Stimulated activated naive B cell treated with anti-CD40 and anti-IgM and Interleukin-4, amounts not matched to agents 10 μg/mL and 1 μg/mL and 100 μg/mL, for 72 hours (primary cell): ENCODE measurements around the gene POP4.
A peak's percentile ranks its signal among the peaks of the same experiment; 100 is the strongest.
"Not testable (repeated sequence)": the region's sequence is repeated elsewhere in the genome, so short reads cannot be mapped to it uniquely, and the experiment has no call there.

ENCODE experiments used
- ATAC-seq, 2 donors: fragments of 150-1000 bp; cut with Tn5 transposase; replicated peaks; 2 replicates each; pipeline ENCODE4 v1.10.0; 2021; ENCODE audit warnings: moderate library complexity in 1 of 2
- DNase-seq: peaks from one replicate; pipeline ENCODE4 v3.0.0; 2021
- H3K27ac Mint-ChIP-seq: one replicate; pipeline ENCODE4 v1.8.0; 2022; ENCODE audit warnings: mild to moderate bottlenecking, mixed read lengths
- H3K27me3 Mint-ChIP-seq, 2 donors: one replicate each; pipeline ENCODE4 v1.8.0; 2022; ENCODE audit warnings: mixed read lengths in 2 of 2
- H3K36me3 Mint-ChIP-seq, 2 donors: one replicate each; pipeline ENCODE4 v1.8.0; 2022; ENCODE audit warnings: mixed read lengths in 2 of 2, mild to moderate bottlenecking in 1 of 2
- H3K4me1 Mint-ChIP-seq, 2 donors: one replicate each; pipeline ENCODE4 v1.8.0; 2022; ENCODE audit warnings: mixed read lengths in 2 of 2, mild to moderate bottlenecking in 1 of 2
- H3K4me3 Mint-ChIP-seq, 2 donors: one replicate each; pipeline ENCODE4 v1.8.0; 2022; ENCODE audit warnings: mild to moderate bottlenecking in 2 of 2, mixed read lengths in 2 of 2, moderate library complexity in 1 of 2
- H3K9me3 Mint-ChIP-seq, 2 donors: one replicate each; pipeline ENCODE4 v1.8.0; 2022; ENCODE audit warnings: mixed read lengths in 2 of 2, mild to moderate bottlenecking in 1 of 2

POP4 gene

GRCh38 chr19:29605653-29606419, at the start of gene POP4:
TSS of gene POP4 (plus strand) at chr19:29606283. CDS start at chr19:29606319, 36 bp downstream.
- peak; percentile 74 to 77 for ATAC-seq

GRCh38 chr19:29559110-29559509, 47.0 kb upstream of the POP4 start:
- not testable (repeated sequence) for H3K4me1 Mint-ChIP-seq, H3K27ac Mint-ChIP-seq, H3K36me3 Mint-ChIP-seq, ATAC-seq, H3K4me3 Mint-ChIP-seq, DNase-seq
- Mint-ChIP-seq H3K9me3 (peaks cover 19 to 20% of the 10 kb centered on the region in 2 donors), H3K27me3 (peaks cover 20% of the 10 kb centered on the region in 2 donors)

More at GRCh38 chr19:29605653-29606419, at the start of gene POP4:
- Mint-ChIP-seq H3K36me3 (peaks cover 17 to 23% of the 10 kb centered on the region in 2 donors), H3K27me3 (no peaks in the 10 kb centered on the region), H3K9me3 (no peaks in the 10 kb centered on the region), H3K4me3 (peak within 1 kb of the TSS; percentile 95 to 96), H3K4me1 (peaks cover 13 to 27% of the 10 kb centered on the region in 2 donors), H3K27ac (peak within 1 kb of the TSS; percentile 99)
- peak; percentile 96 for DNase-seq

GRCh38 chr19:29559743-29560142, 46.3 kb upstream of the POP4 start:
- no peak for ATAC-seq
- H3K36me3 Mint-ChIP-seq: no peaks in the 10 kb centered on the region
- no peak overlapping the region for H3K27ac Mint-ChIP-seq
- no peak overlapping the region for H3K4me3 Mint-ChIP-seq
- H3K27me3 Mint-ChIP-seq: peaks cover 20 to 24% of the 10 kb centered on the region in 2 donors
- H3K4me1 Mint-ChIP-seq: no peaks in the 10 kb centered on the region
- DNase-seq: no peak
- peaks cover 15 to 17% of the 10 kb centered on the region in 2 donors for H3K9me3 Mint-ChIP-seq

- peaks cover 9 to 13% of the 10 kb centered on the region in 2 donors for H3K9me3 Mint-ChIP-seq
- H3K27me3 Mint-ChIP-seq: peaks cover 15 to 24% of the 10 kb centered on the region in 2 donors
These were observed 45.6 kb upstream of the POP4 start for GRCh38 chr19:29560313-29561075.

GRCh38 chr19:29561601-29562000, 44.5 kb upstream of the POP4 start:
- Mint-ChIP-seq H3K4me3 (no peak overlapping the region), H3K4me1 (no peaks in the 10 kb centered on the region), H3K27me3 (peaks cover 19 to 29% of the 10 kb centered on the region in 2 donors), H3K36me3 (no peaks in the 10 kb centered on the region), H3K9me3 (peaks cover 8 to 12% of the 10 kb centered on the region in 2 donors), H3K27ac (no peak overlapping the region)
- DNase-seq (no peak), ATAC-seq (no peak)

More at GRCh38 chr19:29560313-29561075, 45.6 kb upstream of the POP4 start:
- DNase-seq (no peak), ATAC-seq (no peak)
- Mint-ChIP-seq H3K36me3 (no peaks in the 10 kb centered on the region), H3K27ac (no peak overlapping the region), H3K4me1 (no peaks in the 10 kb centered on the region), H3K4me3 (no peak overlapping the region)

- no peak for ATAC-seq
- no peaks in the 10 kb centered on the region for H3K36me3 Mint-ChIP-seq
- no peak overlapping the region for H3K4me3 Mint-ChIP-seq
- H3K4me1 Mint-ChIP-seq: no peaks in the 10 kb centered on the region
- peaks cover 29 to 39% of the 10 kb centered on the region in 2 donors for H3K27me3 Mint-ChIP-seq
- no peak for DNase-seq
- H3K27ac Mint-ChIP-seq: no peak overlapping the region
- peaks cover 8 to 11% of the 10 kb centered on the region in 2 donors for H3K9me3 Mint-ChIP-seq
These were observed 43.5 kb upstream of the POP4 start for GRCh38 chr19:29562299-29563297.

- ATAC-seq: no peak
- H3K27me3 Mint-ChIP-seq: peaks cover 31 to 44% of the 10 kb centered on the region in 2 donors
- no peaks in the 10 kb centered on the region for H3K4me1 Mint-ChIP-seq
- no peak overlapping the region for H3K27ac Mint-ChIP-seq
- peaks cover 5 to 8% of the 10 kb centered on the region in 2 donors for H3K9me3 Mint-ChIP-seq
- DNase-seq: no peak
- H3K4me3 Mint-ChIP-seq: no peak overlapping the region
- H3K36me3 Mint-ChIP-seq: no peaks in the 10 kb centered on the region
These were observed 42.5 kb upstream of the POP4 start for GRCh38 chr19:29563486-29564101.

GRCh38 chr19:29564574-29565005, 41.5 kb upstream of the POP4 start:
- peaks cover 0 to 4% of the 10 kb centered on the region in 2 donors for H3K9me3 Mint-ChIP-seq
- H3K36me3 Mint-ChIP-seq: no peaks in the 10 kb centered on the region
- DNase-seq: no peak
- peaks cover 0 to 3% of the 10 kb centered on the region in 2 donors for H3K4me1 Mint-ChIP-seq
- no peak overlapping the region for H3K4me3 Mint-ChIP-seq
- ATAC-seq: no peak
- H3K27ac Mint-ChIP-seq: no peak overlapping the region
- peaks cover 36 to 44% of the 10 kb centered on the region in 2 donors for H3K27me3 Mint-ChIP-seq

- Mint-ChIP-seq H3K27me3 (peaks cover 42 to 46% of the 10 kb centered on the region in 2 donors), H3K4me3 (no peak overlapping the region), H3K27ac (no peak overlapping the region), H3K4me1 (peaks cover 0 to 4% of the 10 kb centered on the region in 2 donors), H3K9me3 (peaks cover 0 to 2% of the 10 kb centered on the region in 2 donors), H3K36me3 (no peaks in the 10 kb centered on the region)
- no peak for DNase-seq
- no peak for ATAC-seq
These were observed 40.9 kb upstream of the POP4 start for GRCh38 chr19:29565171-29565570.

GRCh38 chr19:29566496-29567054, 39.5 kb upstream of the POP4 start:
- no peak overlapping the region for H3K27ac Mint-ChIP-seq

GRCh38 chr19:29567366-29567915, 38.6 kb upstream of the POP4 start:
- Mint-ChIP-seq H3K27ac (no peak overlapping the region), H3K4me1 (peaks cover 0 to 4% of the 10 kb centered on the region in 2 donors), H3K4me3 (no peak overlapping the region), H3K36me3 (no peaks in the 10 kb centered on the region), H3K27me3 (peaks cover 55 to 57% of the 10 kb centered on the region in 2 donors), H3K9me3 (no peaks in the 10 kb centered on the region)
- DNase-seq: no peak
- ATAC-seq: no peak

More at GRCh38 chr19:29566496-29567054, 39.5 kb upstream of the POP4 start:
- no peak for ATAC-seq
- no peak overlapping the region for H3K4me3 Mint-ChIP-seq
- peaks cover 0 to 4% of the 10 kb centered on the region in 2 donors for H3K4me1 Mint-ChIP-seq
- peaks cover 50 to 51% of the 10 kb centered on the region in 2 donors for H3K27me3 Mint-ChIP-seq
- no peaks in the 10 kb centered on the region for H3K9me3 Mint-ChIP-seq
- no peak for DNase-seq
- no peaks in the 10 kb centered on the region for H3K36me3 Mint-ChIP-seq

GRCh38 chr19:29568036-29569025, 37.8 kb upstream of the POP4 start:
- no peak for DNase-seq
- no peak for ATAC-seq
- H3K4me1 Mint-ChIP-seq: peaks cover 0 to 4% of the 10 kb centered on the region in 2 donors
- H3K4me3 Mint-ChIP-seq: no peak overlapping the region
- peaks cover 51% of the 10 kb centered on the region in 2 donors for H3K27me3 Mint-ChIP-seq
- H3K9me3 Mint-ChIP-seq: no peaks in the 10 kb centered on the region
- H3K27ac Mint-ChIP-seq: no peak overlapping the region
- no peaks in the 10 kb centered on the region for H3K36me3 Mint-ChIP-seq
